ENCODE results near the gene CCDC15. TPM values are rescaled to one million over a fixed set of nuclear protein-coding genes. Genes with fewer than 3 reads are reported as not detected.

Gene CCDC15
- total and polyA plus RNA-seq, 2 experiments from 2014 or later = 1.1 to 2.3 TPM

DNA sequence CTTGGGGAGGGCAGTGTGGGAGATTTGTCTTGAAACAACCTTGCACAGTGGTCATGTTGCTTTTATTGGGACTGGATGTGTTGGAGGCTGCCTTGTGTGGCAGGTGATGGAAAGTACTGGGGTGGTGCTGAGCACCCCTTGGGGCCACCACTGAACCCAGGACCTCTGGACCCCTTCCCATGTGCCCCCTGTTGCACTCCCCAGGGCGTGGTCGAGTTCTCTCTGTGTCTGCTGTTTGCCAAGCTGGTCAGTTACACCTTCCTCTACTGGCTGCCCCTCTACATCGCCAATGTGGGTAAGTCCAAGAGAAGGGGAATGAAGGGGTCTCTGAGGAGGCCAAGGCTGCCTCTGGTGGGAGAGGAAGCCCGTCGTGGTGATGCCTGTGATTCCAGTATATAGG, 128.0 kb downstream of the CCDC15 start:
- Histone ChIP-seq H3K9me3 (ENCODE audit: low read depth) (no peaks in the 10 kb centered on the region), H3K4me1 (ENCODE audit: insufficient read depth) (no peaks in the 10 kb centered on the region), H3K36me3 (replicated peaks; ENCODE audit: insufficient read depth, low read depth) (no peaks in the 10 kb centered on the region), H3K4me2 (no peak overlapping the region), H2AFZ (no peak overlapping the region), H3K4me3 (no peak overlapping the region), H4K20me1 (ENCODE audit: insufficient read depth, poor library complexity, severe bottlenecking) (no peaks in the 10 kb centered on the region), H3K79me2 (no peaks in the 10 kb centered on the region), H3K9me2 (replicated peaks; ENCODE audit: insufficient read depth) (no peaks in the 10 kb centered on the region), H3K27me3 (no peaks in the 10 kb centered on the region), H3K27ac (no peak overlapping the region)
- no peak for DNase-seq (ENCODE audit: low spot score)
- 93% methylated on average over 5 of the region's 5 CpGs for WGBS (ENCODE audit: low lambda C conversion rate, missing lambda C conversion rate)
- TF ChIP-seq EZH2 (IDR thresholded peaks at IDR 0.05; ENCODE audit: borderline replicate concordance) = no peak
- TF ChIP-seq, protein P1, sequence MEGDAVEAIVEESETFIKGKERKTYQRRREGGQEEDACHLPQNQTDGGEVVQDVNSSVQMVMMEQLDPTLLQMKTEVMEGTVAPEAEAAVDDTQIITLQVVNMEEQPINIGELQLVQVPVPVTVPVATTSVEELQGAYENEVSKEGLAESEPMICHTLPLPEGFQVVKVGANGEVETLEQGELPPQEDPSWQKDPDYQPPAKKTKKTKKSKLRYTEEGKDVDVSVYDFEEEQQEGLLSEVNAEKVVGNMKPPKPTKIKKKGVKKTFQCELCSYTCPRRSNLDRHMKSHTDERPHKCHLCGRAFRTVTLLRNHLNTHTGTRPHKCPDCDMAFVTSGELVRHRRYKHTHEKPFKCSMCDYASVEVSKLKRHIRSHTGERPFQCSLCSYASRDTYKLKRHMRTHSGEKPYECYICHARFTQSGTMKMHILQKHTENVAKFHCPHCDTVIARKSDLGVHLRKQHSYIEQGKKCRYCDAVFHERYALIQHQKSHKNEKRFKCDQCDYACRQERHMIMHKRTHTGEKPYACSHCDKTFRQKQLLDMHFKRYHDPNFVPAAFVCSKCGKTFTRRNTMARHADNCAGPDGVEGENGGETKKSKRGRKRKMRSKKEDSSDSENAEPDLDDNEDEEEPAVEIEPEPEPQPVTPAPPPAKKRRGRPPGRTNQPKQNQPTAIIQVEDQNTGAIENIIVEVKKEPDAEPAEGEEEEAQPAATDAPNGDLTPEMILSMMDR (IDR thresholded peaks at IDR 0.05; ENCODE audit: poor library complexity) = no peak
- no peak for TF ChIP-seq EZH2phosphoT487 (IDR thresholded peaks at IDR 0.05; ENCODE audit: low read depth, severe bottlenecking, unreplicated experiment)

DNA sequence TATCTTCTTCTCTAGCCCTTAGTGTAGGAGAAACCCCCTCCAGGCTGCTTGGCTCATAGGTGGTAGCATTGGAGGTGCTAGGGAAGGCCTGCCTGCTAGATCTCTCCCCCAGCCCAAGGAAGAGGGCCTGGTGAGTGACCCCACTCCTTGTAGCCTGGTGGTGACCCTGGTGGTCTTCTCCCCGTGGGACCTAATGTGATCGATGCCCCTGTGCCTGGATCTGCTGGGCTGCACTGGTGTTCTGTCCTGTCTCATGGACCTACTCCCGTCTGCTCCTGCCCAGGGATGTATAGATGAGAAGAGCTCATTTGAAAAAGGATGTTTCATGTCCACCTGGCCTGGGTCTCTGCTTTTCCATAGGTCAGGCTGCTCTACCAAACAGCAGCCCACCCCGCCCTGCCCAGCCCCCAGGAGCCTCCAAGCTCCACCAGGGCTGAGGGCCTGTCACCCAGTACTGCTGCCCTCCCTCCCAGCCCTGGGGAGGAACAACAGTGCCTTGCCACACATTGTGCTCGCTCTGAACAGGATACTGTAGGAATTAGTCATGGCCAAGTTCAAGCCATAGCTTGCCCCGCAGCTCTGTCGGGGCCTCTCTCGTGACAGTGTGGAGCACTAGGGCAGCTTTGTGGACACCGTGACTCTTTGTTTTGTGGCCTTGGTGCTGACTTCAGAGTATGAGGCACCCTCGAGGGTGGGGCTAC, 128.8 kb downstream of the CCDC15 start:
- 59% methylated on average over 10 of the region's 10 CpGs for WGBS (ENCODE audit: low lambda C conversion rate, missing lambda C conversion rate)
- peak; percentile 72 for DNase-seq (ENCODE audit: low spot score)

DNA sequence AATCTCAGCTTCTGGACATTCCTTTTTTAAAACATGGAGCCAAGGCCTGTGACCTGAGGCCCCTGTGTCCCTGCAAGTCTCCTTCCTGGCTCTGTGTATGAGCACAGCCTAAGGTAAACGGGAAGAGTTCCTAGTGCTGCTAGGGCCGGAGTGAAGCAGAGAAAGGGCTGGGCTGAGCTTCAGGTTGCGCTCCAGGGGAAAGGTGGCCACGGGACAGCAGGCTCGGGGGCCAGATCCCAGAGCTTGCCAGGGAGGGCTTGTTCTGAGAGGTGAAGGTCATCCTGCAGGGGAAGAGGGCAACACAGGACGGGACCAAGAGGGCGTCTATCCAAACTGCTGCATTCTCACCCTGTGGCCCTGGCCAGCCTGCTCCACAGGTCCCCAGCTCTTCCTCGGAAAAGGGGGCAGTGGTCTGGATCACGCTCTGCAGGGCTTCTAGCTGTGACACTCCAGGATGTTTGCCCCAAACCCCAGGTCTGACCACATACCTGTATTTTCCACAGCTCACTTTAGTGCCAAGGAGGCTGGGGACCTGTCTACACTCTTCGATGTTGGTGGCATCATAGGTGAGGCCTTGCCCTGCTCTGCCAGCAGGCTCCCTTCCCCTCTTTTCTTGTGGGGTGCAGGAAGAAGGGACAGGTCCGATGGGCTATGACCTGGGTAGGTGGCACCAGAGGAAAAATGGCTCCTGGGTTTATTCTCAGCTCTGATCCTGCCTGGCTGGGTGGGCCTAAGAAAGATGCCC, 129.5 kb downstream of the CCDC15 start:
- no peak for DNase-seq (ENCODE audit: low spot score)
- WGBS (ENCODE audit: low lambda C conversion rate, missing lambda C conversion rate) = 77% methylated on average over 11 of the region's 11 CpGs
- Histone ChIP-seq H2AFZ (no peak overlapping the region), H3K4me3 (no peak overlapping the region), H3K79me2 (no peaks in the 10 kb centered on the region), H3K27me3 (no peaks in the 10 kb centered on the region), H3K9me2 (replicated peaks; ENCODE audit: insufficient read depth) (no peaks in the 10 kb centered on the region), H3K4me1 (ENCODE audit: insufficient read depth) (no peaks in the 10 kb centered on the region), H3K27ac (peak overlapping the region; percentile 71), H3K4me2 (no peak overlapping the region), H3K36me3 (replicated peaks; ENCODE audit: insufficient read depth, low read depth) (no peaks in the 10 kb centered on the region), H4K20me1 (ENCODE audit: insufficient read depth, poor library complexity, severe bottlenecking) (no peaks in the 10 kb centered on the region), H3K9me3 (ENCODE audit: low read depth) (no peaks in the 10 kb centered on the region)
- no peak for TF ChIP-seq EZH2phosphoT487 (IDR thresholded peaks at IDR 0.05; ENCODE audit: low read depth, severe bottlenecking, unreplicated experiment)
- TF ChIP-seq, protein P1 (IDR thresholded peaks at IDR 0.05; ENCODE audit: poor library complexity) = no peak
- TF ChIP-seq EZH2 (IDR thresholded peaks at IDR 0.05; ENCODE audit: borderline replicate concordance) = no peak

More for the DNA sequence above, 128.8 kb downstream of the CCDC15 start:
- H3K27ac ChIP-seq = peak overlapping the region; percentile 71
- TF ChIP-seq EZH2 (IDR thresholded peaks at IDR 0.05; ENCODE audit: borderline replicate concordance) = no peak
- no peak for TF ChIP-seq EZH2phosphoT487 (IDR thresholded peaks at IDR 0.05; ENCODE audit: low read depth, severe bottlenecking, unreplicated experiment)
- TF ChIP-seq, protein P1 (IDR thresholded peaks at IDR 0.05; ENCODE audit: poor library complexity) = no peak
- no peaks in the 10 kb centered on the region for H3K9me2 ChIP-seq (replicated peaks; ENCODE audit: insufficient read depth)
- H3K4me2 ChIP-seq = no peak overlapping the region
- no peaks in the 10 kb centered on the region for H3K4me1 ChIP-seq (ENCODE audit: insufficient read depth)
- no peaks in the 10 kb centered on the region for H3K9me3 ChIP-seq (ENCODE audit: low read depth)
- no peaks in the 10 kb centered on the region for H3K36me3 ChIP-seq (replicated peaks; ENCODE audit: insufficient read depth, low read depth)
- no peaks in the 10 kb centered on the region for H3K27me3 ChIP-seq
- no peak overlapping the region for H3K4me3 ChIP-seq
- no peaks in the 10 kb centered on the region for H3K79me2 ChIP-seq
- H4K20me1 ChIP-seq (ENCODE audit: insufficient read depth, poor library complexity, severe bottlenecking) = no peaks in the 10 kb centered on the region
- no peak overlapping the region for H2AFZ ChIP-seq
